Measurements from ENCODE around the gene ABLIM2. TPM values are rescaled to one million over a fixed set of nuclear protein-coding genes. Genes with fewer than 3 reads are reported as not detected.

ABLIM2 gene
- total RNA-seq, 2 donors from 2014 or later, result 0.34 to 0.60 TPM

GRCh38 chr4:8131210-8131609, 27.4 kb downstream of the ABLIM2 start:
- Mint-ChIP-seq H3K4me1 (ENCODE audit: low read depth) (no peaks in the 10 kb centered on the region), H3K27ac (no peak overlapping the region), H3K4me3 (no peak overlapping the region), H3K36me3 (ENCODE audit: insufficient read depth in 2 of 2) (no peaks in the 10 kb centered on the region), H3K27me3 (ENCODE audit: low read depth) (no peaks in the 10 kb centered on the region), H3K9me3 (no peaks in the 10 kb centered on the region)
- ATAC-seq (replicated peaks in 1 of 2) (no peak), DNase-seq (no peak)

- no peaks in the 10 kb centered on the region for H3K9me3 Mint-ChIP-seq
- H3K27me3 Mint-ChIP-seq (ENCODE audit: low read depth), result no peaks in the 10 kb centered on the region
- DNase-seq (no peak), ATAC-seq (replicated peaks in 1 of 2) (no peak)
- no peaks in the 10 kb centered on the region for H3K36me3 Mint-ChIP-seq (ENCODE audit: insufficient read depth in 2 of 2)
- no peaks in the 10 kb centered on the region for H3K4me1 Mint-ChIP-seq (ENCODE audit: low read depth)
- H3K4me3 Mint-ChIP-seq, result no peak overlapping the region
- no peak overlapping the region for H3K27ac Mint-ChIP-seq
Observed at GRCh38 chr4:8130346-8131066, 28.1 kb downstream of the ABLIM2 start.

GRCh38 chr4:8129785-8130184, 28.8 kb downstream of the ABLIM2 start:
- H3K36me3 Mint-ChIP-seq (ENCODE audit: insufficient read depth in 2 of 2), result no peaks in the 10 kb centered on the region
- H3K4me1 Mint-ChIP-seq (ENCODE audit: low read depth), result no peaks in the 10 kb centered on the region
- H3K27ac Mint-ChIP-seq, result no peak overlapping the region
- DNase-seq, result no peak
- no peak overlapping the region for H3K4me3 Mint-ChIP-seq
- no peak for ATAC-seq (replicated peaks in 1 of 2)
- H3K27me3 Mint-ChIP-seq (ENCODE audit: low read depth), result no peaks in the 10 kb centered on the region
- no peaks in the 10 kb centered on the region for H3K9me3 Mint-ChIP-seq

GRCh38 chr4:8129136-8129535, 29.5 kb downstream of the ABLIM2 start:
- Mint-ChIP-seq H3K27me3 (ENCODE audit: low read depth) (no peaks in the 10 kb centered on the region), H3K4me3 (no peak overlapping the region), H3K4me1 (ENCODE audit: low read depth) (no peaks in the 10 kb centered on the region), H3K9me3 (no peaks in the 10 kb centered on the region), H3K27ac (no peak overlapping the region), H3K36me3 (ENCODE audit: insufficient read depth in 2 of 2) (no peaks in the 10 kb centered on the region)
- DNase-seq (no peak), ATAC-seq (replicated peaks in 1 of 2) (no peak)

GRCh38 chr4:8128100-8128856, 30.3 kb downstream of the ABLIM2 start:
- DNase-seq (no peak), ATAC-seq (replicated peaks in 1 of 2) (no peak)
- H3K27ac Mint-ChIP-seq, result no peak overlapping the region
- no peaks in the 10 kb centered on the region for H3K27me3 Mint-ChIP-seq (ENCODE audit: low read depth)
- H3K4me1 Mint-ChIP-seq (ENCODE audit: low read depth), result no peaks in the 10 kb centered on the region
- no peaks in the 10 kb centered on the region for H3K36me3 Mint-ChIP-seq (ENCODE audit: insufficient read depth in 2 of 2)
- H3K9me3 Mint-ChIP-seq, result no peaks in the 10 kb centered on the region
- H3K4me3 Mint-ChIP-seq, result no peak overlapping the region

- H3K27me3 Mint-ChIP-seq (ENCODE audit: low read depth), result no peaks in the 10 kb centered on the region
- no peak overlapping the region for H3K27ac Mint-ChIP-seq
- no peaks in the 10 kb centered on the region for H3K9me3 Mint-ChIP-seq
- ATAC-seq (replicated peaks in 1 of 2), result no peak
- H3K4me3 Mint-ChIP-seq, result no peak overlapping the region
- H3K4me1 Mint-ChIP-seq (ENCODE audit: low read depth), result no peaks in the 10 kb centered on the region
- DNase-seq, result no peak
- no peaks in the 10 kb centered on the region for H3K36me3 Mint-ChIP-seq (ENCODE audit: insufficient read depth in 2 of 2)
Observed at GRCh38 chr4:8127051-8127826, 31.4 kb downstream of the ABLIM2 start.

- Mint-ChIP-seq H3K4me1 (ENCODE audit: low read depth) (no peaks in the 10 kb centered on the region), H3K9me3 (no peaks in the 10 kb centered on the region), H3K36me3 (ENCODE audit: insufficient read depth in 2 of 2) (no peaks in the 10 kb centered on the region), H3K27ac (no peak overlapping the region), H3K27me3 (ENCODE audit: low read depth) (no peaks in the 10 kb centered on the region), H3K4me3 (no peak overlapping the region)
- DNase-seq (no peak), ATAC-seq (replicated peaks in 1 of 2) (no peak)
Observed at GRCh38 chr4:8126523-8126922, 32.1 kb downstream of the ABLIM2 start.

- no peaks in the 10 kb centered on the region for H3K4me1 Mint-ChIP-seq (ENCODE audit: low read depth)
- no peaks in the 10 kb centered on the region for H3K9me3 Mint-ChIP-seq
- DNase-seq, result no peak
- no peak for ATAC-seq (replicated peaks in 1 of 2)
- H3K4me3 Mint-ChIP-seq, result no peak overlapping the region
- H3K27me3 Mint-ChIP-seq (ENCODE audit: low read depth), result no peaks in the 10 kb centered on the region
- no peaks in the 10 kb centered on the region for H3K36me3 Mint-ChIP-seq (ENCODE audit: insufficient read depth in 2 of 2)
- no peak overlapping the region for H3K27ac Mint-ChIP-seq
Observed at GRCh38 chr4:8125526-8126056, 33.0 kb downstream of the ABLIM2 start.

- Mint-ChIP-seq H3K27ac (no peak overlapping the region), H3K4me1 (ENCODE audit: low read depth) (no peaks in the 10 kb centered on the region), H3K4me3 (no peak overlapping the region), H3K36me3 (ENCODE audit: insufficient read depth in 2 of 2) (no peaks in the 10 kb centered on the region), H3K27me3 (ENCODE audit: low read depth) (no peaks in the 10 kb centered on the region), H3K9me3 (no peaks in the 10 kb centered on the region)
- DNase-seq (no peak), ATAC-seq (replicated peaks in 1 of 2) (no peak)
Observed at GRCh38 chr4:8123870-8124269, 34.7 kb downstream of the ABLIM2 start.

- H3K4me3 Mint-ChIP-seq, result no peak overlapping the region
- H3K27me3 Mint-ChIP-seq (ENCODE audit: low read depth), result no peaks in the 10 kb centered on the region
- DNase-seq, result no peak
- H3K27ac Mint-ChIP-seq, result no peak overlapping the region
- ATAC-seq (replicated peaks in 1 of 2), result no peak
- H3K36me3 Mint-ChIP-seq (ENCODE audit: insufficient read depth in 2 of 2), result no peaks in the 10 kb centered on the region
- no peaks in the 10 kb centered on the region for H3K4me1 Mint-ChIP-seq (ENCODE audit: low read depth)
- H3K9me3 Mint-ChIP-seq, result no peaks in the 10 kb centered on the region
Observed at GRCh38 chr4:8123389-8123788, 35.2 kb downstream of the ABLIM2 start.

- no peaks in the 10 kb centered on the region for H3K36me3 Mint-ChIP-seq (ENCODE audit: insufficient read depth in 2 of 2)
- H3K27me3 Mint-ChIP-seq (ENCODE audit: low read depth), result no peaks in the 10 kb centered on the region
- no peaks in the 10 kb centered on the region for H3K9me3 Mint-ChIP-seq
- H3K27ac Mint-ChIP-seq, result no peak overlapping the region
- H3K4me3 Mint-ChIP-seq, result no peak overlapping the region
- ATAC-seq (replicated peaks in 1 of 2) (no peak), DNase-seq (no peak)
- no peaks in the 10 kb centered on the region for H3K4me1 Mint-ChIP-seq (ENCODE audit: low read depth)
Observed at GRCh38 chr4:8122746-8123145, 35.9 kb downstream of the ABLIM2 start.

GRCh38 chr4:8121292-8122015, 37.2 kb downstream of the ABLIM2 start:
- H3K4me3 Mint-ChIP-seq, result no peak overlapping the region
- H3K9me3 Mint-ChIP-seq, result peaks cover 0 to 2% of the 10 kb centered on the region in 2 donors
- no peaks in the 10 kb centered on the region for H3K36me3 Mint-ChIP-seq (ENCODE audit: insufficient read depth in 2 of 2)
- no peak overlapping the region for H3K27ac Mint-ChIP-seq
- no peaks in the 10 kb centered on the region for H3K27me3 Mint-ChIP-seq (ENCODE audit: low read depth)
- ATAC-seq (replicated peaks in 1 of 2) (no peak), DNase-seq (no peak)
- peaks cover under 1% of the 10 kb centered on the region for H3K4me1 Mint-ChIP-seq (ENCODE audit: low read depth)

Data from activated T-cell treated with anti-CD3 and anti-CD28 coated beads, Interleukin-2, amount 50 U/mL, for 72 hours (primary cell).